ENCODE results near the gene CBR1.
A peak's percentile ranks its signal among the peaks of the same experiment; 100 is the strongest.

CBR1 gene

DNA sequence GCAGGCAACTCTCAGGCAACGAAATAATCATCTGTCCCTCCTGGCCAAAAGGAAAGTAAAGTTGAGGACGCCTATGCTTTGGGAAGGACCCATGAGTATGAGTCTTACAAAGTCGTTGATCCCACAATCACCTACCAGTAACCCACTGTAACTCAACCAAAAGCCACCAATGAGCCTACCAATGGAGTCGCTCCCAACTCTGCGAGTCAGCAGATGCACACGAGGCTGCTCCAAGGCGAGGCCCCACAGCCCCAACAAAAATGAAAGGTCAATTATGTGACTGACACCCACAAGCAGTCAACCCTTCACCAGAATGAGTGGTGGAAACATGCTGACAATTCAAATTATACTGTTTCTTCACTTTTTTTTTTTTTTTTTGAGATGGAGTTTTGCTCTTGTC is 21.5 kb upstream of the CBR1 start:
- H3K27ac ChIP-seq: no peak overlapping the region
- TF ChIP-seq ZFX (IDR thresholded peaks at IDR 0.05): no peak
- TF ChIP-seq, protein P1, sequence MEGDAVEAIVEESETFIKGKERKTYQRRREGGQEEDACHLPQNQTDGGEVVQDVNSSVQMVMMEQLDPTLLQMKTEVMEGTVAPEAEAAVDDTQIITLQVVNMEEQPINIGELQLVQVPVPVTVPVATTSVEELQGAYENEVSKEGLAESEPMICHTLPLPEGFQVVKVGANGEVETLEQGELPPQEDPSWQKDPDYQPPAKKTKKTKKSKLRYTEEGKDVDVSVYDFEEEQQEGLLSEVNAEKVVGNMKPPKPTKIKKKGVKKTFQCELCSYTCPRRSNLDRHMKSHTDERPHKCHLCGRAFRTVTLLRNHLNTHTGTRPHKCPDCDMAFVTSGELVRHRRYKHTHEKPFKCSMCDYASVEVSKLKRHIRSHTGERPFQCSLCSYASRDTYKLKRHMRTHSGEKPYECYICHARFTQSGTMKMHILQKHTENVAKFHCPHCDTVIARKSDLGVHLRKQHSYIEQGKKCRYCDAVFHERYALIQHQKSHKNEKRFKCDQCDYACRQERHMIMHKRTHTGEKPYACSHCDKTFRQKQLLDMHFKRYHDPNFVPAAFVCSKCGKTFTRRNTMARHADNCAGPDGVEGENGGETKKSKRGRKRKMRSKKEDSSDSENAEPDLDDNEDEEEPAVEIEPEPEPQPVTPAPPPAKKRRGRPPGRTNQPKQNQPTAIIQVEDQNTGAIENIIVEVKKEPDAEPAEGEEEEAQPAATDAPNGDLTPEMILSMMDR (conservative IDR thresholded peaks at IDR 0.05): no peak

DNA sequence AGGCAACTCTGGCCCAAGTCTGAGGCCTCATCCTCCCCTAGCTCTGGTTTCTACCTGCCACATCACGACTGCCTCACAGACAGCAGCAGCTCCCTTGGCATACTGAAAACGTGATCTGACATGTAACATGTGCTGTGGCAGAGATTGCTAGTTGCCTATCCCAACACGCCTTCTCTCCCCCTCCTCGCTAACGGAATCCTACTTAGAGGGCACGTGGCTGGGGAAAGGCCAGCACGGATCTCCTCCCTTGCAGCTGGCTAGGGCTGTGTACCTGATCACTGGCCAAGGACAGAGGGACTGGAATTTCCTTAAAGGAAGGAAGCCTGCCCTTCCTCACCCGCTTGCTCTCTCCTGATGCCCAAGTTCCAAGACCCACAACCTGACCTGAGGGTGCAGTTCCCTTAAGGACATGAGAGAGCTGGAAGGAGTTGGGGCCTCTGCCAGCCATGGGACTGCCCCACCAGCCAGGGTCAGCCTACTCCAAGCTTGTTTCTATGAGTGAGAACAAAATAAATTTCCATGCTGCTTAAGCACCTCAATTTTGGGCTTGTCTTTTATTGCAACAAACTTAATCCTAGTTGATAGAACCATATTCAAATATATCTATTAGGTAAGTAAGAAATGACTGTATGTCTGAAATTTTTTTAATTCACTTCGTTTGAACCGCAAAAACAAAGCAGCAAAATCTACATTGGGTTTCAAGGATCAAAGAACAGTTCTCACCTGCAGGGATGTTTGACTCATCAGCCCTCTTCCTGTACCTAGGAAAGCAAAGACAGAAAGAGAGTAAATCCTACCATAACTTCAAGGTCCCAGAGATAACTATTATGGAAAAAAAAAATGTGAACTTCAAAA is 16.7 kb upstream of the CBR1 start:
- TF ChIP-seq, protein P1 (conservative IDR thresholded peaks at IDR 0.05): no peak
- no peak for TF ChIP-seq ZFX (IDR thresholded peaks at IDR 0.05)
- H3K27ac ChIP-seq: no peak overlapping the region

- H3K27ac ChIP-seq: no peak overlapping the region
- TF ChIP-seq, protein P1 (conservative IDR thresholded peaks at IDR 0.05): no peak
Observed at GRCh38 chr21:36053715-36054062, 16.1 kb upstream of the CBR1 start.

GRCh38 chr21:36055551-36055950 is 14.3 kb upstream of the CBR1 start:
- TF ChIP-seq, protein P1 (conservative IDR thresholded peaks at IDR 0.05): no peak
- TF ChIP-seq ZFX (IDR thresholded peaks at IDR 0.05): no peak

GRCh38 chr21:36059823-36060158 is 10.0 kb upstream of the CBR1 start:
- peak overlapping the region; percentile 82 for H3K27ac ChIP-seq
- TF ChIP-seq, protein P1 (conservative IDR thresholded peaks at IDR 0.05): no peak
- no peak; the same call in 1 of the 2 replicates for TF ChIP-seq ZFX (IDR thresholded peaks at IDR 0.05)

More at GRCh38 chr21:36055551-36055950, 14.3 kb upstream of the CBR1 start:
- no peak overlapping the region for H3K27ac ChIP-seq

DNA sequence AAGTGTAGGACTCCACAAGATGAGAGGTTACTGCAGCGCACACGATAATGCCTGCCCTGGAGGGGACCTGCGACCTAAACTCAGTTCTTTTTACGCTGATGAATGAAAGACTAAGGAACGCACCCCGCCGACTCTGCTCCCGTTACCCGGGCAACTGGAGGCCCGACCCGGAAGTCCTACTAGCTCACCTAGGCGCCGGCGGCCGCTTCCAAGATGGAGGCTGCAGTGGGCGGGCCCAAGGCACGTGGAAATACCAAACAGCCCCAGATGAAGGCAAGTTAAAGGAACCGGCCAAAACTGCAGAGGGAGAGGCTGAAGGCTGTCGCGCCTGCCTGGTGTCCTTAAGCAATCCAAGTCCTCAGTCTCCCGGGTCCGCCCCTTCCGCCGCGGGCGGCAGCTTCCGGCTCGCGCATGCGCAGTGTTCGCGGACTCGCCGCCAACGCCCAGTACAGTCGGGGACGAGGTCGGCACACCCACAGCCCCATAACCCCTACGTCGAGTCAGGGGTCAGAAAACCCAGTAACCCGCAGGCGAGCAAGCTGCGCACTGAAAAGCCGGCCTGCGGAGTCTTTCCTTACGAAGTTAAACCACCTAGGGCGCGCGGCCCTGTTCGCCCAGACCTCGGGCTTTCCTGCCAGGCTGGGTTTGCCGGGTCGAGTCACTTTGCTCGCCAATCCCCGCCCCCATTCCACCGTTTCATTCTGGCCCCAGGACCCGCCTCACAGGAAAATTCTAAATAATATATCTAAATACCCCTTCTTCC is 9.5 kb upstream of the CBR1 start, which contains the start of gene SETD4:
SETD4 (minus strand) TSS at position 368 of the 763 bp plus-strand sequence. CDS start 1,638 bp downstream, outside the sequence.
- peak within 1 kb of the TSS; percentile 82 for H3K27ac ChIP-seq
- TF ChIP-seq ZFX (IDR thresholded peaks at IDR 0.05): peak; percentile 84; the same call in 1 of the 2 replicates
- TF ChIP-seq, protein P1 (conservative IDR thresholded peaks at IDR 0.05): no peak

GRCh38 chr21:36061445-36061844 is 8.4 kb upstream of the CBR1 start:
- no peak for TF ChIP-seq ZFX (IDR thresholded peaks at IDR 0.05)
- TF ChIP-seq, protein P1 (conservative IDR thresholded peaks at IDR 0.05): no peak
- no peak overlapping the region for H3K27ac ChIP-seq

Data from C4-2B (cell line).